ENCODE results near the gene MTRF1L. TPM values are rescaled to one million over a fixed set of nuclear protein-coding genes. Genes with fewer than 3 reads are reported as not detected.

MTRF1L gene
- total RNA-seq, 1 experiment from 2014 or later = 19.1 TPM

DNA sequence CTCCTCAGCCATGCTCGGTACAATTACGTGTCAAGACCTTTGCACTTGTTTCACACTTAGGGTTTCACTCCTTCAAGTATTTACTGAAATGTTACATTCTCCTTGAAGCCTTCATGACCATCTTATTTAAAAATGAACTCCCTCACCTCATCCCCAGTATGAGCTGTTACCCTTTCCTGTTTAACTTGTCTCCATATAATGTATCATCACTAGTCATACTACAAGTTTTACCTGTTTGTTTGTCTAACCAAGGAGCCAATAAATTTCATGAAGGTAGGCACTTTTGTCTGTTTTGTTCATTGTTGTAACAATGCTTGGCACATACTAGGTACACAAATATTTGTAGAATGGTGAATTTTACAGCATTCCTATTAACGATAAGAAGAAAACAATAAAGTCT, 46.1 kb upstream of the MTRF1L start:
- Histone ChIP-seq H3K27me3 (ENCODE audit: low read length) (no peaks in the 10 kb centered on the region), H2AFZ (ENCODE audit: low read length) (no peak overlapping the region), H3K36me3 (ENCODE audit: low read depth, low read length) (no peaks in the 10 kb centered on the region), H3K4me2 (ENCODE audit: low read length) (peak overlapping the region; percentile 43), H3K9ac (ENCODE audit: low read length) (no peak overlapping the region), H3K4me1 (ENCODE audit: insufficient read depth, low read length) (peaks cover 27% of the 10 kb centered on the region), H3K9me2 (replicated peaks; ENCODE audit: low read length) (no peaks in the 10 kb centered on the region), H3F3A (ENCODE audit: low read length, unreplicated experiment) (no peaks in the 10 kb centered on the region), H3K9me3 (ENCODE audit: low read length) (no peaks in the 10 kb centered on the region), H3K79me2 (ENCODE audit: low read length) (no peaks in the 10 kb centered on the region), H3K4me3 (ENCODE audit: low read length) (no peak overlapping the region), H3K27ac (ENCODE audit: low read length) (peak overlapping the region; percentile 53), H4K20me1 (ENCODE audit: low read length) (no peaks in the 10 kb centered on the region)
- ATAC-seq = peak; percentile 69
- TF ChIP-seq EZH2phosphoT487 (IDR thresholded peaks at IDR 0.05; ENCODE audit: borderline replicate concordance, low read length) = no peak
- TF ChIP-seq, protein P1, sequence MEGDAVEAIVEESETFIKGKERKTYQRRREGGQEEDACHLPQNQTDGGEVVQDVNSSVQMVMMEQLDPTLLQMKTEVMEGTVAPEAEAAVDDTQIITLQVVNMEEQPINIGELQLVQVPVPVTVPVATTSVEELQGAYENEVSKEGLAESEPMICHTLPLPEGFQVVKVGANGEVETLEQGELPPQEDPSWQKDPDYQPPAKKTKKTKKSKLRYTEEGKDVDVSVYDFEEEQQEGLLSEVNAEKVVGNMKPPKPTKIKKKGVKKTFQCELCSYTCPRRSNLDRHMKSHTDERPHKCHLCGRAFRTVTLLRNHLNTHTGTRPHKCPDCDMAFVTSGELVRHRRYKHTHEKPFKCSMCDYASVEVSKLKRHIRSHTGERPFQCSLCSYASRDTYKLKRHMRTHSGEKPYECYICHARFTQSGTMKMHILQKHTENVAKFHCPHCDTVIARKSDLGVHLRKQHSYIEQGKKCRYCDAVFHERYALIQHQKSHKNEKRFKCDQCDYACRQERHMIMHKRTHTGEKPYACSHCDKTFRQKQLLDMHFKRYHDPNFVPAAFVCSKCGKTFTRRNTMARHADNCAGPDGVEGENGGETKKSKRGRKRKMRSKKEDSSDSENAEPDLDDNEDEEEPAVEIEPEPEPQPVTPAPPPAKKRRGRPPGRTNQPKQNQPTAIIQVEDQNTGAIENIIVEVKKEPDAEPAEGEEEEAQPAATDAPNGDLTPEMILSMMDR (conservative IDR thresholded peaks at IDR 0.05; ENCODE audit: low read depth, low read length) = no peak
- no peak for TF ChIP-seq EZH2 (IDR thresholded peaks at IDR 0.05; ENCODE audit: low read length, unreplicated experiment)
- ChIA-PET CTCF (no interaction called here), POLR2A (ENCODE audit: unreplicated experiment) (no interaction called here)
- intact Hi-C loops (cut with micrococcal nuclease) = no loop called here
- peak; percentile 85 for DNase-seq
- no TSS peak for BruUV-seq (replicated peaks)

DNA sequence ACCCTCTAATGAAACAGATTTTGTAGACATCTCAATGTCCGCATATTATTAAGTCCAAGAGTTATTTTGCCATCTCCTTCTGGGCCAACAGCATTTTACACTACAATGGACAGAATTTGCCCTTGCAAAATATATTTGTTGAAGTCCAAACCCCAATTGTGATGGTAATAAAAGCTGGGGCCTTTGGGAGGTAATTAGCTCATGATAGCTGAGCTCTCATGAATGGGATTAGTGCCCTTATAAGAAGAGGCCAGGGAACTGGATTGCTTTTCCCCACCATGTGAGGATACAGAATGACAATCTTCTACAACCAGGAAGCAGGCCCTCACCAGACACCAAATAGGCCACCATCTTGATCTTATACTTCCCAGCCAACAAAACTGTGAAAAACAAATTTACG, 44.9 kb upstream of the MTRF1L start:
- no peak overlapping the region for H3K4me2 ChIP-seq (ENCODE audit: low read length)
- no peak overlapping the region for H3K9ac ChIP-seq (ENCODE audit: low read length)
- no peak overlapping the region for H3K4me3 ChIP-seq (ENCODE audit: low read length)
- H3K27ac ChIP-seq (ENCODE audit: low read length) = no peak overlapping the region
- no peaks in the 10 kb centered on the region for H3F3A ChIP-seq (ENCODE audit: low read length, unreplicated experiment)
- H4K20me1 ChIP-seq (ENCODE audit: low read length) = no peaks in the 10 kb centered on the region
- H3K27me3 ChIP-seq (ENCODE audit: low read length) = no peaks in the 10 kb centered on the region
- intact Hi-C loops (cut with micrococcal nuclease) = no loop called here
- no peaks in the 10 kb centered on the region for H3K9me3 ChIP-seq (ENCODE audit: low read length)
- ChIA-PET POLR2A (ENCODE audit: unreplicated experiment) (no interaction called here), CTCF (no interaction called here)
- H2AFZ ChIP-seq (ENCODE audit: low read length) = no peak overlapping the region
- H3K4me1 ChIP-seq (ENCODE audit: insufficient read depth, low read length) = peaks cover 29% of the 10 kb centered on the region
- TF ChIP-seq EZH2phosphoT487 (IDR thresholded peaks at IDR 0.05; ENCODE audit: borderline replicate concordance, low read length) (no peak), EZH2 (IDR thresholded peaks at IDR 0.05; ENCODE audit: low read length, unreplicated experiment) (no peak)
- TF ChIP-seq, protein P1 (conservative IDR thresholded peaks at IDR 0.05; ENCODE audit: low read depth, low read length) = no peak
- BruUV-seq (replicated peaks) = no TSS peak
- ATAC-seq (no peak), DNase-seq (no peak)
- H3K9me2 ChIP-seq (replicated peaks; ENCODE audit: low read length) = no peaks in the 10 kb centered on the region
- no peaks in the 10 kb centered on the region for H3K79me2 ChIP-seq (ENCODE audit: low read length)
- H3K36me3 ChIP-seq (ENCODE audit: low read depth, low read length) = no peaks in the 10 kb centered on the region

GRCh38 chr6:153045271-153045670, 42.8 kb upstream of the MTRF1L start:
- Histone ChIP-seq H3K27me3 (ENCODE audit: low read length) (no peaks in the 10 kb centered on the region), H3K27ac (ENCODE audit: low read length) (no peak overlapping the region), H2AFZ (ENCODE audit: low read length) (no peak overlapping the region), H3K9ac (ENCODE audit: low read length) (no peak overlapping the region), H3K4me1 (ENCODE audit: insufficient read depth, low read length) (peaks cover 29% of the 10 kb centered on the region), H4K20me1 (ENCODE audit: low read length) (no peaks in the 10 kb centered on the region), H3K9me3 (ENCODE audit: low read length) (no peaks in the 10 kb centered on the region), H3K9me2 (replicated peaks; ENCODE audit: low read length) (no peaks in the 10 kb centered on the region), H3K36me3 (ENCODE audit: low read depth, low read length) (no peaks in the 10 kb centered on the region), H3K4me3 (ENCODE audit: low read length) (no peak overlapping the region), H3K4me2 (ENCODE audit: low read length) (no peak overlapping the region), H3F3A (ENCODE audit: low read length, unreplicated experiment) (no peaks in the 10 kb centered on the region), H3K79me2 (ENCODE audit: low read length) (no peaks in the 10 kb centered on the region)
- no peak for DNase-seq
- TF ChIP-seq, protein P1 (conservative IDR thresholded peaks at IDR 0.05; ENCODE audit: low read depth, low read length) = no peak
- TF ChIP-seq EZH2phosphoT487 (IDR thresholded peaks at IDR 0.05; ENCODE audit: borderline replicate concordance, low read length) = no peak
- no peak for TF ChIP-seq EZH2 (IDR thresholded peaks at IDR 0.05; ENCODE audit: low read length, unreplicated experiment)
- intact Hi-C loops (cut with micrococcal nuclease) = no loop called here
- CTCF ChIA-PET = no interaction called here
- POLR2A ChIA-PET (ENCODE audit: unreplicated experiment) = no interaction called here
- BruUV-seq (replicated peaks) = no TSS peak
- no peak for ATAC-seq

Data from PC-3 (cell line).